ENCODE measurements around the gene ZNF526. TPM values are rescaled to one million over a fixed set of nuclear protein-coding genes. Genes with fewer than 3 reads are reported as not detected.
A peak's percentile ranks its signal among the peaks of the same experiment; 100 is the strongest.

The ZNF526 gene
- polyA plus RNA-seq, 1 experiment, result 5.9 TPM

DNA sequence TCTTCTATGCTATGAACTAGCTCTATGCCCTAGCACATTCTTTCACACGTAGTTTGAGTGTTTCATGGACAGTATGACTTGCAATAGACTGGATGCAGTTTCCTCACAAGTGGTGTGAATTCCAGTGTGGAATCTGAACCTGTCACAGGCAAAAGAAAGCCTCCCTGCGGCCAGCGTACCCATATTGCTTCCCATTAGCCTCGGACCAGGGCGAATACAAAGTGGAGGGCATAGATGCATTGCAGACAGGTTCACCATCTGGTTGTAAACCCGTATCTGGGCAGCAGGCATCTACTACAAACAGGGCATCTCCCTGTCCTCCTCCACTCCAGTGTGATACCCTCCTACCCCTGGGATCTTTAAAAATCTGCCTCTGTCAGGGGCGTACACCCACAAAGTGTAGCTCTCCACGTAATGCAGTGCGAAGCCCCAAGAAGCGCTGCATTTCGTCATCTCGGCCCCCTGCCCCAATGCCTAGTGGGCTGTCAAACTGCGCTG is 47.6 kb downstream of the ZNF526 start:
- POLR2A ChIA-PET, result no interaction called here

DNA sequence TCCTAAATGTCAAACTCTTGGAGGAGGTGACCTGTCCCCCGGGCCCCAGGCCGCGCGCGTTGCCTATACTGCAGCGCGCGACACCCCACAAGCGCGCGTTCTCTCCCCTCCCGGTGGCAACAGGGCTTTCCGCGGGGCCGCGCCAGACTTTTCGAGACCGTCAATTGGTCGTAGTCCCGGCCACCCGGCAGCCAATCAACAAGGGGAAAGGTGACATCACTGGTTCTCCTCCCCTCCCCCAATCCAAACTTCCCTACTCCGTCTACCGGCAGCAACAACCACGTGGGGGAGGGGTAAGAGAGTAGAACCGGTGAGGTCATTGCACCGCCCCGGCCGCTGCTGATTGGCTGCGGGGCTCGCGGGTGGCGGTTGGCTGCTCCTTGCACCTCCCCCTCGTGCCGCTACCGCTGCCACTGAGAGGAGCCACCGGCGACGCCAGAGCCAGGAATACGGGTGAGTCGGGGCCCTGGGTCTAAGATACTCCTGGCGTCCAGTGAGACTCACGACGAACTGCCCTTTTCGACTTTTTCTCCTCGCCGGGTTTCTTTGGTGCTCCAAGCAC is 48.1 kb downstream of the ZNF526 start:
- ChIA-PET POLR2A (no interaction called here), CTCF (interaction anchor here (0.9 to 1.0 kb wide), 2 partner anchors 12 to 22 kb away, joined by 3 to 8 read pairs; no protein-coding TSS in a partner anchor)
- peaks cover 6% of the 10 kb centered on the region for H3K36me3 ChIP-seq (ENCODE audit: control insufficient read depth, insufficient read depth, low read length)

More for the DNA sequence above, 47.6 kb downstream of the ZNF526 start:
- H3K27me3 ChIP-seq (ENCODE audit: control insufficient read depth, insufficient read depth, low read length), result no peaks in the 10 kb centered on the region
- peak overlapping the region; percentile 78 for H3K4me3 ChIP-seq (ENCODE audit: low read depth, low read length)
- H3K36me3 ChIP-seq (ENCODE audit: control insufficient read depth, insufficient read depth, low read length), result peaks cover 5% of the 10 kb centered on the region
- no peak for DNase-seq (ENCODE audit: low read depth)
- CTCF ChIA-PET, result interaction anchor here (0.9 to 1.0 kb wide), 2 partner anchors 12 to 22 kb away, joined by 3 to 8 read pairs; no protein-coding TSS in a partner anchor
- TF ChIP-seq, protein P1, sequence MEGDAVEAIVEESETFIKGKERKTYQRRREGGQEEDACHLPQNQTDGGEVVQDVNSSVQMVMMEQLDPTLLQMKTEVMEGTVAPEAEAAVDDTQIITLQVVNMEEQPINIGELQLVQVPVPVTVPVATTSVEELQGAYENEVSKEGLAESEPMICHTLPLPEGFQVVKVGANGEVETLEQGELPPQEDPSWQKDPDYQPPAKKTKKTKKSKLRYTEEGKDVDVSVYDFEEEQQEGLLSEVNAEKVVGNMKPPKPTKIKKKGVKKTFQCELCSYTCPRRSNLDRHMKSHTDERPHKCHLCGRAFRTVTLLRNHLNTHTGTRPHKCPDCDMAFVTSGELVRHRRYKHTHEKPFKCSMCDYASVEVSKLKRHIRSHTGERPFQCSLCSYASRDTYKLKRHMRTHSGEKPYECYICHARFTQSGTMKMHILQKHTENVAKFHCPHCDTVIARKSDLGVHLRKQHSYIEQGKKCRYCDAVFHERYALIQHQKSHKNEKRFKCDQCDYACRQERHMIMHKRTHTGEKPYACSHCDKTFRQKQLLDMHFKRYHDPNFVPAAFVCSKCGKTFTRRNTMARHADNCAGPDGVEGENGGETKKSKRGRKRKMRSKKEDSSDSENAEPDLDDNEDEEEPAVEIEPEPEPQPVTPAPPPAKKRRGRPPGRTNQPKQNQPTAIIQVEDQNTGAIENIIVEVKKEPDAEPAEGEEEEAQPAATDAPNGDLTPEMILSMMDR (IDR thresholded peaks at IDR 0.05; ENCODE audit: insufficient read depth, low read depth, low read length), result no peak

DNA sequence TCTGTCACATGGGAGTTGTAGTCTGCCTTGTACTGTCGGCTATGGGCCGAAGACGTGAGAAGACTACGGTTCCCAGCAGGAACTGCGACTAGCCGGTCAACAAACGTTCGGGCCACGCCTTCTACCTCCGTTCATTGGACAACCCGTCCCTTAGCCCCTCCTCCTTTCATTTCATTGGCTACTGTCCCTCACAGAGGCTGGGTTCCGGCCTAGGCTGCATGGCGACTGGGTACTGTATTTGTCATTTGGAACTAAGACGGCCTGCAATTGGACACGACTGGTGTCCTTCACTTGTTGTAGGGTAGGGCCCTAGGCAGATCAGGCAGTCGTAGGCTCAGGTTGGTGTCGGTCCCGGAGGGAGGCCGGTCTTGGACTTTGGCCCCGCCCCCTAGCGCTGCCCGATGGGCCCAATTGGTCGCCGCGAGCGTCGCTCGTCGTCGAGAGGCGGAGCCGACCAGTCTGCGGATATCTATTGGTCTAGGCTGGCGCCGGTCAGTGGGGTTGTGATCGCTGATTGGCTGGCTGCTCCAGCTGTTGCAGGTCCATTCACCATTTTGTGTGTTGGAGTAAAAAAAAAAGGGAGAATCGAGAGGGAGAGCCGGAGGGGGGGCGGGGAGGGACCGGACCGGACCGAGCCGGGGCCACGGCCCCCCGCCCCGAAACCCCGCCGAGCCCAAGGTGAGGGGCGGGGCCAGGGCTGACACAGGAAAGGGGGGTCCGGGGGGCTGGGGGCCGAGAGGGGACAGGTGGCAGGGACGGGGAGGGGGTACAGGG is 48.8 kb downstream of the ZNF526 start, which contains the start of gene CIC:
CIC (plus strand) TSS at position 549 of the 774 bp plus-strand sequence. CDS start 2,532 bp downstream, outside the sequence.
- TF ChIP-seq, protein P1 (IDR thresholded peaks at IDR 0.05; ENCODE audit: insufficient read depth, low read depth, low read length), result no peak
- ChIA-PET CTCF (interaction anchor here (2.2 to 4.2 kb wide), 2 partner anchors 11 to 23 kb away, joined by 18 to 20 read pairs; no protein-coding TSS in a partner anchor), POLR2A (no interaction called here)
- peak; percentile 100 for DNase-seq (ENCODE audit: low read depth)
- Histone ChIP-seq H3K4me3 (ENCODE audit: low read depth, low read length) (peak within 1 kb of the TSS; percentile 87), H3K27me3 (ENCODE audit: control insufficient read depth, insufficient read depth, low read length) (no peaks in the 10 kb centered on the region), H3K36me3 (ENCODE audit: control insufficient read depth, insufficient read depth, low read length) (peaks cover 12% of the 10 kb centered on the region)

More for the DNA sequence above, 48.1 kb downstream of the ZNF526 start:
- DNase-seq (ENCODE audit: low read depth), result peak; percentile 96
- TF ChIP-seq, protein P1 (IDR thresholded peaks at IDR 0.05; ENCODE audit: insufficient read depth, low read depth, low read length), result no peak
- Histone ChIP-seq H3K4me3 (ENCODE audit: low read depth, low read length) (peak overlapping the region; percentile 78), H3K27me3 (ENCODE audit: control insufficient read depth, insufficient read depth, low read length) (no peaks in the 10 kb centered on the region)

- CTCF ChIA-PET, result interaction anchor here (1.6 to 4.2 kb wide), 3 partner anchors 10 to 26 kb away, joined by 9 to 20 read pairs (median 18); partner anchors contain the start of gene GSK3A
- peaks cover 18% of the 10 kb centered on the region for H3K36me3 ChIP-seq (ENCODE audit: control insufficient read depth, insufficient read depth, low read length)
- TF ChIP-seq, protein P1 (IDR thresholded peaks at IDR 0.05; ENCODE audit: insufficient read depth, low read depth, low read length), result no peak
- H3K4me3 ChIP-seq (ENCODE audit: low read depth, low read length), result peak overlapping the region; percentile 87
- no peak for DNase-seq (ENCODE audit: low read depth)
- no peaks in the 10 kb centered on the region for H3K27me3 ChIP-seq (ENCODE audit: control insufficient read depth, insufficient read depth, low read length)
- POLR2A ChIA-PET, result no interaction called here
These were observed 49.6 kb downstream of the ZNF526 start for GRCh38 chr19:42269478-42270345.
